ENCODE data around the gene ELANE. TPM values are rescaled to one million over a fixed set of nuclear protein-coding genes. Genes with fewer than 3 reads are reported as not detected.
"Not testable (repeated sequence)": the region's sequence is repeated elsewhere in the genome, so short reads cannot be mapped to it uniquely, and the experiment has no call there.

Gene ELANE
- total and polyA plus RNA-seq, 12 donors, result 0.48 to 3.4 (median 1.8) TPM; not detected in 6

DNA sequence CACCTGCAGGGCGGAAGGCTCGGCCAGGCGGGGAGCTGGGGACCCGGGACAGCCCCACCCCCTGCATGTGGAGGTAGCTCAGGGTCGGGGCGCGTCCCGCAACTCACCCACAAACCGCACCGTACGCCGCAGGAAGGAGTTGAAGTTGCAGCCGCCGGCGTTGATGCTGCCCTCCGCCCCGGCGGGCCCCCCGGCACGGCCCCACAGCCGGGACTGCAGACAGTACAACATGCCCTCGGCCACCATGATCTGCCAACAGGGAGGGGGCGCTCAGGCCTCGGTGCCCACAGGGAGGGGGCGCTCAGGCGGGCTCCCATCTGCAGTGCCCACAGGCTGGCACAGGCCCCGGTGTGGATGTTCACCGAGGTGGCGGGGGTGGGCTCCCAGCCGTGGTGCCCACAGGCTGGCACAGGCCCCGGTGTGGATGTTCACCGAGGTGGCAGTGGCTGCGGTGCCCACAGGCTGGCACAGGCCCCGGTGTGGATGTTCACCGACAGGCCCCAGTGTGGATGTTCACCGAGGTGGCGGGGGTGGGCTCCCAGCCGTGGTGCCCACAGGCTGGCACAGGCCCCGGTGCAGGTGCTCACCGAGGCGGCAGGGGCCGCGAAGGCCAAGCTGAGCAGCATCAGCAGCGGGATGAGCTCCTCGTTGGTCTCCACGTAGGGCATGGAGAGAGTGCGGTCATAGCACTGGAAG is 36.9 kb upstream of the ELANE start:
- intact Hi-C loops (cut with DNase I), result no loop called here
- peak in 1 of 7 donors; percentile 33 for DNase-seq
- TF ChIP-seq, protein P1, sequence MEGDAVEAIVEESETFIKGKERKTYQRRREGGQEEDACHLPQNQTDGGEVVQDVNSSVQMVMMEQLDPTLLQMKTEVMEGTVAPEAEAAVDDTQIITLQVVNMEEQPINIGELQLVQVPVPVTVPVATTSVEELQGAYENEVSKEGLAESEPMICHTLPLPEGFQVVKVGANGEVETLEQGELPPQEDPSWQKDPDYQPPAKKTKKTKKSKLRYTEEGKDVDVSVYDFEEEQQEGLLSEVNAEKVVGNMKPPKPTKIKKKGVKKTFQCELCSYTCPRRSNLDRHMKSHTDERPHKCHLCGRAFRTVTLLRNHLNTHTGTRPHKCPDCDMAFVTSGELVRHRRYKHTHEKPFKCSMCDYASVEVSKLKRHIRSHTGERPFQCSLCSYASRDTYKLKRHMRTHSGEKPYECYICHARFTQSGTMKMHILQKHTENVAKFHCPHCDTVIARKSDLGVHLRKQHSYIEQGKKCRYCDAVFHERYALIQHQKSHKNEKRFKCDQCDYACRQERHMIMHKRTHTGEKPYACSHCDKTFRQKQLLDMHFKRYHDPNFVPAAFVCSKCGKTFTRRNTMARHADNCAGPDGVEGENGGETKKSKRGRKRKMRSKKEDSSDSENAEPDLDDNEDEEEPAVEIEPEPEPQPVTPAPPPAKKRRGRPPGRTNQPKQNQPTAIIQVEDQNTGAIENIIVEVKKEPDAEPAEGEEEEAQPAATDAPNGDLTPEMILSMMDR (IDR thresholded peaks at IDR 0.05), result no peak
- TF ChIP-seq POLR2A (IDR thresholded peaks at IDR 0.05), result no peak
- 89 to 94% (median 94%) methylated on average over 15 to 47 of the region's 47 CpGs for WGBS, 4 donors
- no peaks in the 10 kb centered on the region for H3K9me3 ChIP-seq (replicated peaks in 1 of 3)
- H3K4me3 ChIP-seq, result no peak overlapping the region
- H3K4me1 ChIP-seq (replicated peaks in 1 of 2), result no peaks in the 10 kb centered on the region
- peaks cover 0 to 20% of the 10 kb centered on the region in 2 donors for H3K36me3 ChIP-seq (replicated peaks in 1 of 2)
- H3K27me3 ChIP-seq, result no peaks in the 10 kb centered on the region
- H3K27ac ChIP-seq, result no peak overlapping the region

DNA sequence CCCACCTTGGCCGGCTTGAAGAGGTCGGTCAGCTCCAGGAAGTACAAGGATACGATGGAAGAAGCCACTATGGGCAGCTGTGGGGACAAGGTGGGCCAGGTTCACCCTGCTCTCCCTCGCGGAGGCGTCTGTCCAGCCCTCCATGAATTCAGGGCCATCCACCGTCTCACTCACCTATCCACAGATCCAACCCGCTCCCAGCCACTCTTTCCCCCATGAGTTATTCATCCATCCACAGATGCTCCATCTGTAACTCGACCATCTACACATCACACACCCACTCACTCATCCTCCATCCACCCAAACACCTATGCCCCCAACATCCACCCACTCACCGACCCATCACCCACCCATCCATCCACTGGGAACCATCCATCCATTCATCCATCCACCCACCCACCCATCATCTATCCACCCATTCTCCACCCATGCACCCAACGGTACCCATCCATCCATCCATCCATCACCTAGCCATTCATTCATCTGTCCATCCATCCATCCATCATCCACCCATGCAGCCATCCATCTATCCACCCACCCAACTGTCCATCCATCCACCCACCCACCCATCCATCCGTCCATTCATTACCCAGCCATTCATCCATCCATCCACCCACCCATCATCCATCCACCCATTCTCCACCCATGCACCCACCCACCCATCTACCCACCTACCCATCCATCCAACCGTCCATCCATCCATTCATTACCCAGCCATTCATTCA is 36.2 kb upstream of the ELANE start:
- H3K27me3 ChIP-seq, result no peaks in the 10 kb centered on the region
- no peak overlapping the region for H3K27ac ChIP-seq
- H3K36me3 ChIP-seq (replicated peaks in 1 of 2), result peaks cover 0 to 13% of the 10 kb centered on the region in 2 donors
- intact Hi-C loops (cut with DNase I), result no loop called here
- 93 to 97% (median 95%) methylated on average over 11 to 13 of the region's 13 CpGs for WGBS, 4 donors
- TF ChIP-seq, protein P1 (IDR thresholded peaks at IDR 0.05), result no peak
- no peak for TF ChIP-seq POLR2A (IDR thresholded peaks at IDR 0.05)
- no peaks in the 10 kb centered on the region for H3K4me1 ChIP-seq (replicated peaks in 1 of 2)
- H3K9me3 ChIP-seq (replicated peaks in 1 of 3), result no peaks in the 10 kb centered on the region
- H3K4me3 ChIP-seq, result no peak overlapping the region
- no peak for DNase-seq

GRCh38 chr19:816500-816857 is 35.6 kb upstream of the ELANE start:
- no peak for DNase-seq
- intact Hi-C loops (cut with DNase I), result no loop called here
- WGBS, 4 donors, result 86 to 98% (median 93%) methylated on average over 2 of the region's 2 CpGs
- Histone ChIP-seq H3K4me3 (no peak overlapping the region), H3K27me3 (peaks cover 3% of the 10 kb centered on the region), H3K27ac (no peak overlapping the region), H3K9me3 (replicated peaks in 1 of 3) (no peaks in the 10 kb centered on the region), H3K4me1 (replicated peaks in 1 of 2) (peaks cover 0 to 2% of the 10 kb centered on the region in 2 donors), H3K36me3 (replicated peaks in 1 of 2) (peaks cover 0 to 8% of the 10 kb centered on the region in 2 donors)
- TF ChIP-seq POLR2A (IDR thresholded peaks at IDR 0.05), result no peak
- TF ChIP-seq, protein P1 (IDR thresholded peaks at IDR 0.05), result no peak

DNA sequence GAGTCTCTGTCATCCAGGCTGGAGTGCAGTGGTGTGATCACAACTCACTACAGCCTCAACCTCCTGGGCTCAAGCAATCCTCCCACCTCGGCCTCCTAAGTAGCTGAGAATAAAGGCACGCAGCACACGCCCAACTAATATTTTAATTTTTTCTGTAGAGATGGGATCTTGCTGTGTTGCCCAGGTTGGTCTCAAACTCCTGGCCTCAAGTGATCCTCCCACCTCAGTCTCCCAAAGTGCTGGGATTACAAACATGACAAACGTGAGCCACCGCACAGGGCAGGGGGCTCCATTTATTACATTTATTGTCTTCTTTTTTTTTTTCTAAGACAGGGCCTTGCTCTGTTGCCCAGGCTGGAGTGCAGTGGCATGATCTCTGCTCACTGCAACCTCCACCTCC is 31.9 kb upstream of the ELANE start:
- H3K36me3 ChIP-seq (replicated peaks in 1 of 2); H3K4me1 ChIP-seq (replicated peaks in 1 of 2): not testable (repeated sequence)
- 85 to 96% (median 93%) methylated on average over 5 of the region's 5 CpGs for WGBS, 4 donors

More for the DNA sequence above, 31.9 kb upstream of the ELANE start:
- DNase-seq; H3K4me3 ChIP-seq; intact Hi-C loops (cut with DNase I); H3K27ac ChIP-seq; H3K9me3 ChIP-seq (replicated peaks in 1 of 3): not testable (repeated sequence)
- peaks cover 21% of the 10 kb centered on the region for H3K27me3 ChIP-seq

Data from adrenal gland (tissue), 12 donors.